Spleen (tissue), 7 donors: ENCODE results near the gene ACKR3.

Experiments used
- POLR2AphosphoS5 ChIP-seq, 3 donors: sonication (generic); formaldehyde crosslinking; IDR thresholded peaks; one replicate each; pipeline ENCODE4 v1.5.1; 2017; ENCODE audit warnings: antibody characterized with exemption in 3 of 3
- TF ChIP-seq, protein P1 (sequence below), 11 experiments: fragments of 200-600 bp in 7 of 11; fragments of 450-650 bp in 4 of 11; sonication (generic) in 4 of 11; IDR thresholded peaks in 8 of 11; conservative IDR thresholded peaks in 3 of 11; 1 replicate in 7 of 11; 2 replicates in 4 of 11; pipeline versions ENCODE4 v1.4.0 to v1.8.0; 2016 to 2021; ENCODE audit warnings: antibody characterized with exemption in 11 of 11, inconsistent platforms in 4 of 11, mild to moderate bottlenecking in 1 of 11
- donor health status: DM: no; HTN: no; CAD: no; lungs with moderate emphysema.
- donor health status: DM: no; HTN: no; CAD: no.
- donor health status: DM: no; HTN: no; CAD: no.

DNA sequence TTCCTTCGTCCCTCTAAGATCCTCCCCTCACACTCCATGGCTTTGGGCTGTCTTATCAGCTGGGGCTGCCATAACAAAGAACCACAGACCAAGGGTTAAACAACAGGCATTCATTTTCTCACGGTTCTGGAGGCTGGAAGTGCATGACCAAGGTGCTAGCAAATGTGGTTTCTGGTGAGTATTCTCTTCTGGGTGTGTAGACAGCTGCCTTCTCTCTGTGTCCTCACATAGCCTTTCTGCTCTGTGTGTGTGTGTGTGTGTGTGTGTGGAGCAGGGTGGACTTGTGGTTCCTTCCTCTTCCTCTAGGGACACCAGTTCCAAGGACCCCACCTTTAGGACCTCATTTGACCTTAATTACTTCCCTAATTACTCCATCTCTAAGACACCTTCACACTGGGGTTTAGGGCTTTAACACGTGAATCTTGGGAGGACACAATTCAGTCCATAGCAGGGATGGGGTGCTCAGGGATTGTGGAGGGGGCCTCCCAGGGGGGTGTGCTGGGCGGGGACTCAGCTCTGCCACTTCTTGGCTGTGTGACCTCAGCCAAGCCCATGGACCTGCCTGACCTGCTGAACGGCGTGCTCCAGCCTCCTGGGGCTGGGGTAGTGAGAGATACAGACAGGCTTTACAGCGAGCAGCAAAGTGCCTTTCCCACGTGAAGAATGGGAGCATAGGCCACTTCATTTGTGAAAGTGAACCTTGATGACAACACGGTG lies 38.0 kb downstream of the ACKR3 start:
- TF ChIP-seq, protein P1, sequence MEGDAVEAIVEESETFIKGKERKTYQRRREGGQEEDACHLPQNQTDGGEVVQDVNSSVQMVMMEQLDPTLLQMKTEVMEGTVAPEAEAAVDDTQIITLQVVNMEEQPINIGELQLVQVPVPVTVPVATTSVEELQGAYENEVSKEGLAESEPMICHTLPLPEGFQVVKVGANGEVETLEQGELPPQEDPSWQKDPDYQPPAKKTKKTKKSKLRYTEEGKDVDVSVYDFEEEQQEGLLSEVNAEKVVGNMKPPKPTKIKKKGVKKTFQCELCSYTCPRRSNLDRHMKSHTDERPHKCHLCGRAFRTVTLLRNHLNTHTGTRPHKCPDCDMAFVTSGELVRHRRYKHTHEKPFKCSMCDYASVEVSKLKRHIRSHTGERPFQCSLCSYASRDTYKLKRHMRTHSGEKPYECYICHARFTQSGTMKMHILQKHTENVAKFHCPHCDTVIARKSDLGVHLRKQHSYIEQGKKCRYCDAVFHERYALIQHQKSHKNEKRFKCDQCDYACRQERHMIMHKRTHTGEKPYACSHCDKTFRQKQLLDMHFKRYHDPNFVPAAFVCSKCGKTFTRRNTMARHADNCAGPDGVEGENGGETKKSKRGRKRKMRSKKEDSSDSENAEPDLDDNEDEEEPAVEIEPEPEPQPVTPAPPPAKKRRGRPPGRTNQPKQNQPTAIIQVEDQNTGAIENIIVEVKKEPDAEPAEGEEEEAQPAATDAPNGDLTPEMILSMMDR (IDR thresholded peaks at IDR 0.05 in 8 of 11, conservative IDR thresholded peaks at IDR 0.05 in 3 of 11), result no peak
- no peak for TF ChIP-seq POLR2AphosphoS5 (IDR thresholded peaks at IDR 0.05)
